ENCODE data around the gene SIL1. TPM values are rescaled to one million over a fixed set of nuclear protein-coding genes. Genes with fewer than 3 reads are reported as not detected.

The SIL1 gene
- total RNA-seq, 1 experiment from 2014 or later = 10.7 TPM

DNA sequence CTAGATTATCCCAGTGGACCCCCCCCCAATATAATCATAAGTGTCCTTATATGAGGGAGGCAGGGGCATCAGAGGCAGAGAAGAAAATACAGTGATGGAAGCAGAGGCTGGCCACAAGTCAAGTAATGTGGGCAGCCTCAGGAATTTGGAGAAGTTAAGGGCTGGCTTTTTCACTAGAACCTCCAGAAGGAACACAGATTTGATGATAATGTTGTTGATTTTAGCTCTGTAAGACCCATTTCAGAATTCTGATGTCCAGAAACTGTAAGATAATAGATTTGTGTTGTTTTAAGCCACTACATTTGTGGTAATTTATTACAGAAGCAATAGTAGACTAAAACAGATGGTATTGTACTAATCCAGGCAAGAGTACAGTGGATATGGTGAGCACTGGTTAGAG lies 286.7 kb downstream of the SIL1 start:
- peaks cover 24% of the 10 kb centered on the region for H3K36me3 Mint-ChIP-seq
- H3K4me3 Mint-ChIP-seq = no peak overlapping the region
- ChIA-PET POLR2A (no interaction called here), CTCF (interaction anchor here (1.3 kb wide), 1 partner anchor 21 kb away, joined by 3 read pairs; no protein-coding TSS in a partner anchor)
- no peaks in the 10 kb centered on the region for H3K27me3 Mint-ChIP-seq (ENCODE audit: low read depth)
- H3K4me1 Mint-ChIP-seq = peaks cover 6% of the 10 kb centered on the region; the same call in 1 of the 2 replicates
- ATAC-seq (no peak), DNase-seq (ENCODE audit: low spot score) (no peak)
- H3K9me3 Mint-ChIP-seq = no peaks in the 10 kb centered on the region
- H3K27ac Mint-ChIP-seq = peak overlapping the region; percentile 16
- TF ChIP-seq ESRRA (CRISPR knock-in tag; IDR thresholded peaks at IDR 0.05; ENCODE audit: borderline replicate concordance) = no peak
- TF ChIP-seq, protein P1, sequence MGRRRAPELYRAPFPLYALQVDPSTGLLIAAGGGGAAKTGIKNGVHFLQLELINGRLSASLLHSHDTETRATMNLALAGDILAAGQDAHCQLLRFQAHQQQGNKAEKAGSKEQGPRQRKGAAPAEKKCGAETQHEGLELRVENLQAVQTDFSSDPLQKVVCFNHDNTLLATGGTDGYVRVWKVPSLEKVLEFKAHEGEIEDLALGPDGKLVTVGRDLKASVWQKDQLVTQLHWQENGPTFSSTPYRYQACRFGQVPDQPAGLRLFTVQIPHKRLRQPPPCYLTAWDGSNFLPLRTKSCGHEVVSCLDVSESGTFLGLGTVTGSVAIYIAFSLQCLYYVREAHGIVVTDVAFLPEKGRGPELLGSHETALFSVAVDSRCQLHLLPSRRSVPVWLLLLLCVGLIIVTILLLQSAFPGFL (CRISPR knock-in tag; IDR thresholded peaks at IDR 0.05; ENCODE audit: borderline replicate concordance) = no peak
- TF ChIP-seq, protein P2, sequence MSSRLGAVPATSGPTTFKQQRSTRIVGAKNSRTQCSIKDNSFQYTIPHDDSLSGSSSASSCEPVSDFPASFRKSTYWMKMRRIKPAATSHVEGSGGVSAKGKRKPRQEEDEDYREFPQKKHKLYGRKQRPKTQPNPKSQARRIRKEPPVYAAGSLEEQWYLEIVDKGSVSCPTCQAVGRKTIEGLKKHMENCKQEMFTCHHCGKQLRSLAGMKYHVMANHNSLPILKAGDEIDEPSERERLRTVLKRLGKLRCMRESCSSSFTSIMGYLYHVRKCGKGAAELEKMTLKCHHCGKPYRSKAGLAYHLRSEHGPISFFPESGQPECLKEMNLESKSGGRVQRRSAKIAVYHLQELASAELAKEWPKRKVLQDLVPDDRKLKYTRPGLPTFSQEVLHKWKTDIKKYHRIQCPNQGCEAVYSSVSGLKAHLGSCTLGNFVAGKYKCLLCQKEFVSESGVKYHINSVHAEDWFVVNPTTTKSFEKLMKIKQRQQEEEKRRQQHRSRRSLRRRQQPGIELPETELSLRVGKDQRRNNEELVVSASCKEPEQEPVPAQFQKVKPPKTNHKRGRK (CRISPR knock-in tag; IDR thresholded peaks at IDR 0.05; ENCODE audit: borderline replicate concordance) = no peak
- no peak for TF ChIP-seq NR3C1 (CRISPR knock-in tag; conservative IDR thresholded peaks at IDR 0.05; ENCODE audit: low read depth)
- no peak for TF ChIP-seq JAZF1 (CRISPR knock-in tag; IDR thresholded peaks at IDR 0.05)
- TF ChIP-seq, protein P3, sequence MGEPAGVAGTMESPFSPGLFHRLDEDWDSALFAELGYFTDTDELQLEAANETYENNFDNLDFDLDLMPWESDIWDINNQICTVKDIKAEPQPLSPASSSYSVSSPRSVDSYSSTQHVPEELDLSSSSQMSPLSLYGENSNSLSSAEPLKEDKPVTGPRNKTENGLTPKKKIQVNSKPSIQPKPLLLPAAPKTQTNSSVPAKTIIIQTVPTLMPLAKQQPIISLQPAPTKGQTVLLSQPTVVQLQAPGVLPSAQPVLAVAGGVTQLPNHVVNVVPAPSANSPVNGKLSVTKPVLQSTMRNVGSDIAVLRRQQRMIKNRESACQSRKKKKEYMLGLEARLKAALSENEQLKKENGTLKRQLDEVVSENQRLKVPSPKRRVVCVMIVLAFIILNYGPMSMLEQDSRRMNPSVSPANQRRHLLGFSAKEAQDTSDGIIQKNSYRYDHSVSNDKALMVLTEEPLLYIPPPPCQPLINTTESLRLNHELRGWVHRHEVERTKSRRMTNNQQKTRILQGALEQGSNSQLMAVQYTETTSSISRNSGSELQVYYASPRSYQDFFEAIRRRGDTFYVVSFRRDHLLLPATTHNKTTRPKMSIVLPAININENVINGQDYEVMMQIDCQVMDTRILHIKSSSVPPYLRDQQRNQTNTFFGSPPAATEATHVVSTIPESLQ (CRISPR knock-in tag; IDR thresholded peaks at IDR 0.05) = no peak
- TF ChIP-seq, protein P4, sequence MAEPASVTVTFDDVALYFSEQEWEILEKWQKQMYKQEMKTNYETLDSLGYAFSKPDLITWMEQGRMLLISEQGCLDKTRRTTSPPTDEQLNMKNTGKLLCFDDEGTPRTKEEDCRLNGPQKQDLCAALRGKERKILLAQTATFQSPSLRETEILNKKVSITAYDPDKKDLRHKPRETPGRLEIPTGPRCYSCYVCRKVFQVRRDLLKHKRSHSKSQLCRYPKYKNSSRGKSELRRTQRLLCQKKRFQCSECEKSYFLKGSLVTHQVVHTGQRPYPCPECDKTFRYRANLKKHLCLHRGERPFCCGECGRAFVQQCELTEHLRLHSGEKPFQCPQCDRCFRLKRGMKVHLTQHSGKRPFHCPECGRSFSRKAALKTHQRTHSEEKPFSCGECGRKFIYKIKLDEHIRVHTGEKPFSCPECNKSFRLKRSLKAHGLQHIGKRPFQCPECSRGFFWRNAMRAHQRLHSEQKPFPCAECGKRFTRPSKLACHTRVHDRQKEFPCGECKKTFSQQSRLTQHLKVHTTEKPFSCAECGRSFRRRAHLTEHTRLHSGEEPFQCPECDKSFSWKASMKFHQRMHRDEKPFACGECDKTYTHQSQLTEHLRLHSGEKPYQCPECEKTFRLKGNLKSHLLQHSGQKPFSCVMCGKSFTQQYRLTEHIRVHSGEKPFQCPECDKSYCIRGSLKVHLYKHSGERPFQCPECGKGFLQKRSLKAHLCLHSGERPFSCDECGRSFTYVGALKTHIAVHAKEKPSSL (CRISPR knock-in tag; conservative IDR thresholded peaks at IDR 0.05) = no peak

DNA sequence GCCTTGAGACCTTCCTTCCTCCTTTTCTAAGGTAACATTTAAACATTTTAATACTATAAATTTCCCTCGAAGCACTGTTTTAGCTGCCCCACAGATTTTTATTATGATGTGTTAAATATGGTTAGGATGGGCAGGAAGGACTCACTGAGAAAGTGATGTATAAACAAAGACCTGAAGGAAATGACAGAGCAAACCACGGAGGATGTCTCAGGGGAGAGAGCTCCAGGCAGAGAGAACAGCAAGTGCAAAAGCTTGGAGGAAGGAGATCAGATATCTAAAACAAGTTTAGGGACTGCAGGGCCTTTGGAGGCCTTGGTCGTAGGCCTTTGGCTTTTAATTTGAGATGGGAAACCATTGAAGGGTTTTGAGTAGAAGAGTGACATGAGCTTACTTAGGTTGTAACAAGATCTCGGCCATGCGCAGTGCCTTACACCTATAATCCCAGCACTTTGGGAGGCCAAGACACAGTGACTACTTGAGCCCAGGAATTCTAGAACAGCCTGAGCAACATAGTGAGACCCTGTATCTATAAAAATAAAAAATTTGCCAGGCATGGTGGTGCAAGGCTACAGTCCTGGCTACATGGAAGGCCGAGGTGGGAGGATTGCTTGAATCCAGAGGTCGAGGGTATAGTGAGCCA lies 287.5 kb downstream of the SIL1 start:
- Mint-ChIP-seq H3K27me3 (ENCODE audit: low read depth) (no peaks in the 10 kb centered on the region), H3K27ac (peak overlapping the region; percentile 50), H3K4me3 (no peak overlapping the region), H3K9me3 (no peaks in the 10 kb centered on the region), H3K4me1 (peaks cover 6% of the 10 kb centered on the region; the same call in 1 of the 2 replicates), H3K36me3 (peaks cover 30% of the 10 kb centered on the region)
- ChIA-PET POLR2A (no interaction called here), CTCF (interaction anchor here (0.6 to 1.5 kb wide), 3 partner anchors 21 to 121 kb away, joined by 3 to 5 read pairs (median 3); no protein-coding TSS in a partner anchor)
- ATAC-seq (no peak), DNase-seq (ENCODE audit: low spot score) (no peak)
- TF ChIP-seq SP1 (CRISPR knock-in tag; conservative IDR thresholded peaks at IDR 0.05) = no peak
- no peak for TF ChIP-seq RORB (CRISPR knock-in tag; IDR thresholded peaks at IDR 0.05)
- TF ChIP-seq ZNF219 (CRISPR knock-in tag; IDR thresholded peaks at IDR 0.05; ENCODE audit: borderline replicate concordance) = no peak

DNA sequence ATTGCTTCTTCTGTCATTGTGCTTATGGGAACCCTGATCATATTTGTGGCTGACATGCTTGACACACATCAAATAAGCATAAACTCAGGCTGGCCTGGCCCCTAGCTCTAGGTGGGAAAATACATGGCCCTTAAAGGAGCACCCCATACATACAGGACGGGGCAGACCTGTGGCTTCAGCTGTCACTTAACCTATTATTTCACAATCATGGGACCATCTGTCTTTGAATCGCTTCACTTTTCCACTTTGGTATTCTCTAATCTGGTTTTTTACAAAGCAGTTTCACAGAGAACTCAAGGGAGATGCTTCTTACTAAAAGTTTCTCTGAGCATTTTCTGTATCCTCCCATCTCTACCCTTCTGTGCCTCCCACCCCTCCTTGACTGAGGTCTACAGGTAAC lies 288.4 kb downstream of the SIL1 start:
- H3K27me3 Mint-ChIP-seq (ENCODE audit: low read depth) = no peaks in the 10 kb centered on the region
- peak overlapping the region; percentile 22; the same call in 1 of the 2 replicates for H3K27ac Mint-ChIP-seq
- no peak for DNase-seq (ENCODE audit: low spot score)
- H3K36me3 Mint-ChIP-seq = peaks cover 31% of the 10 kb centered on the region
- no peak for ATAC-seq
- no peak overlapping the region for H3K4me3 Mint-ChIP-seq
- H3K9me3 Mint-ChIP-seq = no peaks in the 10 kb centered on the region
- H3K4me1 Mint-ChIP-seq = peaks cover 6% of the 10 kb centered on the region; the same call in 1 of the 2 replicates
- ChIA-PET POLR2A (no interaction called here), CTCF (interaction anchor here (0.6 to 1.5 kb wide), 3 partner anchors 22 to 120 kb away, joined by 3 to 5 read pairs (median 3); no protein-coding TSS in a partner anchor)
- TF ChIP-seq, protein P5, sequence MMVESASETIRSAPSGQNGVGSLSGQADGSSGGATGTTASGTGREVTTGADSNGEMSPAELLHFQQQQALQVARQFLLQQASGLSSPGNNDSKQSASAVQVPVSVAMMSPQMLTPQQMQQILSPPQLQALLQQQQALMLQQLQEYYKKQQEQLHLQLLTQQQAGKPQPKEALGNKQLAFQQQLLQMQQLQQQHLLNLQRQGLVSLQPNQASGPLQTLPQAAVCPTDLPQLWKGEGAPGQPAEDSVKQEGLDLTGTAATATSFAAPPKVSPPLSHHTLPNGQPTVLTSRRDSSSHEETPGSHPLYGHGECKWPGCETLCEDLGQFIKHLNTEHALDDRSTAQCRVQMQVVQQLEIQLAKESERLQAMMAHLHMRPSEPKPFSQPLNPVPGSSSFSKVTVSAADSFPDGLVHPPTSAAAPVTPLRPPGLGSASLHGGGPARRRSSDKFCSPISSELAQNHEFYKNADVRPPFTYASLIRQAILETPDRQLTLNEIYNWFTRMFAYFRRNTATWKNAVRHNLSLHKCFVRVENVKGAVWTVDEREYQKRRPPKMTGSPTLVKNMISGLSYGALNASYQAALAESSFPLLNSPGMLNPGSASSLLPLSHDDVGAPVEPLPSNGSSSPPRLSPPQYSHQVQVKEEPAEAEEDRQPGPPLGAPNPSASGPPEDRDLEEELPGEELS (CRISPR knock-in tag; IDR thresholded peaks at IDR 0.05) = no peak

Data from WTC11 (cell line).